Measurements from ENCODE around the gene ZFP1. TPM values are rescaled to one million over a fixed set of nuclear protein-coding genes. Genes with fewer than 3 reads are reported as not detected.

ZFP1 gene
- total RNA-seq, 1 experiment from 2014 or later = 9.7 TPM

DNA sequence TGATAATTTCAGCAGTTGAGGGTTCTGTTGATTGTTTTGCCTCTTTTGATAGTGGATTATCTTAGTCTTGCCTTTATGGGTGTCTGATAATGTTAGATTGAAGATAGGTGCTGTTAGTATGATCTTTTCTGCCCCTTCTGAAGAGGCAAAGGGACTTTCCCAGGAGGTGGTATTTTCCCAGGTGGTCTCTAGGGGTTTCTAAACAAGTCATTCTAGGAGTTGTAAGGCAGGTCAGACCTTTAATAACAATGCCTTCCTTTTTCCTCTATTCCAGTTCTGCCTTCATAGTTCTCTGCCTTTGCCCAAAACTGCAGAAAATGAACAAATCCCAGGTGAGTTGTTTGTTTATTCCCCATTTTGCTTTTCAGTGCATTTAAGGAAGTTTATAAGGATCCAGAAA is 4.3 kb downstream of the ZFP1 start (continued):
- no peak for TF ChIP-seq JUN (CRISPR knock-in tag; IDR thresholded peaks at IDR 0.05)
- no peak for TF ChIP-seq SP1 (CRISPR knock-in tag; conservative IDR thresholded peaks at IDR 0.05)
- no peak for TF ChIP-seq TP53 (CRISPR knock-in tag; IDR thresholded peaks at IDR 0.05)
- no peak for TF ChIP-seq PRRX2 (CRISPR knock-in tag; IDR thresholded peaks at IDR 0.05)
- TF ChIP-seq HMGA2 (CRISPR knock-in tag; IDR thresholded peaks at IDR 0.05) = no peak

GRCh38 chr16:75160386-75160785 is 12.1 kb downstream of the ZFP1 start:
- Mint-ChIP-seq H3K4me1 (no peaks in the 10 kb centered on the region), H3K9me3 (peaks cover 11% of the 10 kb centered on the region), H3K27me3 (ENCODE audit: low read depth) (no peaks in the 10 kb centered on the region), H3K27ac (no peak overlapping the region), H3K36me3 (peaks cover 60% of the 10 kb centered on the region), H3K4me3 (no peak overlapping the region)
- DNase-seq (ENCODE audit: low spot score) = no peak
- ATAC-seq = no peak
- no peak for TF ChIP-seq ZBTB43 (CRISPR knock-in tag; IDR thresholded peaks at IDR 0.05)
- TF ChIP-seq ZNF317 (CRISPR knock-in tag; IDR thresholded peaks at IDR 0.05; ENCODE audit: borderline replicate concordance, low read depth) = no peak
- TF ChIP-seq ZNF532 (CRISPR knock-in tag; IDR thresholded peaks at IDR 0.05; ENCODE audit: borderline replicate concordance) = no peak
- no peak for TF ChIP-seq NR1H2 (CRISPR knock-in tag; IDR thresholded peaks at IDR 0.05)
- TF ChIP-seq, protein P1, sequence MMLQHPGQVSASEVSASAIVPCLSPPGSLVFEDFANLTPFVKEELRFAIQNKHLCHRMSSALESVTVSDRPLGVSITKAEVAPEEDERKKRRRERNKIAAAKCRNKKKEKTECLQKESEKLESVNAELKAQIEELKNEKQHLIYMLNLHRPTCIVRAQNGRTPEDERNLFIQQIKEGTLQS (CRISPR knock-in tag; conservative IDR thresholded peaks at IDR 0.05) = no peak
- TF ChIP-seq, protein P2, sequence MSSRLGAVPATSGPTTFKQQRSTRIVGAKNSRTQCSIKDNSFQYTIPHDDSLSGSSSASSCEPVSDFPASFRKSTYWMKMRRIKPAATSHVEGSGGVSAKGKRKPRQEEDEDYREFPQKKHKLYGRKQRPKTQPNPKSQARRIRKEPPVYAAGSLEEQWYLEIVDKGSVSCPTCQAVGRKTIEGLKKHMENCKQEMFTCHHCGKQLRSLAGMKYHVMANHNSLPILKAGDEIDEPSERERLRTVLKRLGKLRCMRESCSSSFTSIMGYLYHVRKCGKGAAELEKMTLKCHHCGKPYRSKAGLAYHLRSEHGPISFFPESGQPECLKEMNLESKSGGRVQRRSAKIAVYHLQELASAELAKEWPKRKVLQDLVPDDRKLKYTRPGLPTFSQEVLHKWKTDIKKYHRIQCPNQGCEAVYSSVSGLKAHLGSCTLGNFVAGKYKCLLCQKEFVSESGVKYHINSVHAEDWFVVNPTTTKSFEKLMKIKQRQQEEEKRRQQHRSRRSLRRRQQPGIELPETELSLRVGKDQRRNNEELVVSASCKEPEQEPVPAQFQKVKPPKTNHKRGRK (CRISPR knock-in tag; IDR thresholded peaks at IDR 0.05; ENCODE audit: borderline replicate concordance) = no peak
- no peak for TF ChIP-seq AFF4 (CRISPR knock-in tag; IDR thresholded peaks at IDR 0.05; ENCODE audit: borderline replicate concordance)
- no peak for TF ChIP-seq RORB (CRISPR knock-in tag; IDR thresholded peaks at IDR 0.05)
- no peak for TF ChIP-seq PRRX2 (CRISPR knock-in tag; IDR thresholded peaks at IDR 0.05)
- no peak for TF ChIP-seq ZNF396 (CRISPR knock-in tag; IDR thresholded peaks at IDR 0.05; ENCODE audit: borderline replicate concordance)
- ChIA-PET CTCF (interaction anchor here (0.6 kb wide), 1 partner anchor 230 kb away, joined by 4 read pairs; no protein-coding TSS in a partner anchor), POLR2A (no interaction called here)
